Fibroblast of skin of right quadriceps (primary cell): ENCODE measurements around the gene MCTP1.

Experiments used
- DNase-seq: peaks from one replicate; pipeline ENCODE4 v3.0.0-alpha.2; 2013

The MCTP1 gene

DNA sequence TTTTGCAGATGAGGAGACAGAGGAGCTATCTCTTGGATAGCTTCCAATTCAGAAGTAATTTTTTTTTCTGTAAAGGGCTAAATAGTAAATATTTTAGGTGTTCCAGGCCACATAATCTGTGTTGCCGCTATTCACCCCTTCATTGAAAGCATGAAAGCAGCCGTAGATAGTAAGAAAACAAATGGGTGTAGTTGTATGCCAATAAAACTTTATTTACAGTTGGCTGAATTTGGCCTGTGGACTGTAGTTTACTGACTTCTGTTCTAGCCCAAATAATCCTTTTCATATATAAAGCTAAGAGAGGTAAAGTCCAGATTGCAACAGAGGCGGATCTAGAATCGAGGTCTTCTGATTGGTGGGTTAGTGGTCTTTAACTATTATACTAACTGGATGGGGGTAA, 537.5 kb downstream of the MCTP1 start:
- no peak for DNase-seq

DNA sequence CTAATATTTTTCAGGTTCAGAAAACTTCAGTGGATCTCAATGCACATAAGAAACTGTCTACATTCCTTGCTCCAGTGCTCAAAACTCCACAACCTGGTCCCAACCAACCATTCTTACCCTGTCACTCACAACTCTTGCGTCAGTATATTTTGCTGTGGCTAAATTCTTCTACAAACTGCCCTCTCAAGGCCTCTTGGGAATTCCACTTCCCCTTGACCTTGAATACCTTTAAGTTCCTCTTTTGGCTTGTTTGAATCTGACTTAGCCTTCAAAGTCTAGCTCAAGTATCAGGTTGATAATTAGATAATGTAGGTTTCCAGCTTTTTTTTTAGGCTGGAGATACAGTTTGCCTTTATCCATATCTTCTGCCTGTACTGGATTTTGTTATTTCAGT, 538.2 kb downstream of the MCTP1 start:
- peak; percentile 9 for DNase-seq

DNA sequence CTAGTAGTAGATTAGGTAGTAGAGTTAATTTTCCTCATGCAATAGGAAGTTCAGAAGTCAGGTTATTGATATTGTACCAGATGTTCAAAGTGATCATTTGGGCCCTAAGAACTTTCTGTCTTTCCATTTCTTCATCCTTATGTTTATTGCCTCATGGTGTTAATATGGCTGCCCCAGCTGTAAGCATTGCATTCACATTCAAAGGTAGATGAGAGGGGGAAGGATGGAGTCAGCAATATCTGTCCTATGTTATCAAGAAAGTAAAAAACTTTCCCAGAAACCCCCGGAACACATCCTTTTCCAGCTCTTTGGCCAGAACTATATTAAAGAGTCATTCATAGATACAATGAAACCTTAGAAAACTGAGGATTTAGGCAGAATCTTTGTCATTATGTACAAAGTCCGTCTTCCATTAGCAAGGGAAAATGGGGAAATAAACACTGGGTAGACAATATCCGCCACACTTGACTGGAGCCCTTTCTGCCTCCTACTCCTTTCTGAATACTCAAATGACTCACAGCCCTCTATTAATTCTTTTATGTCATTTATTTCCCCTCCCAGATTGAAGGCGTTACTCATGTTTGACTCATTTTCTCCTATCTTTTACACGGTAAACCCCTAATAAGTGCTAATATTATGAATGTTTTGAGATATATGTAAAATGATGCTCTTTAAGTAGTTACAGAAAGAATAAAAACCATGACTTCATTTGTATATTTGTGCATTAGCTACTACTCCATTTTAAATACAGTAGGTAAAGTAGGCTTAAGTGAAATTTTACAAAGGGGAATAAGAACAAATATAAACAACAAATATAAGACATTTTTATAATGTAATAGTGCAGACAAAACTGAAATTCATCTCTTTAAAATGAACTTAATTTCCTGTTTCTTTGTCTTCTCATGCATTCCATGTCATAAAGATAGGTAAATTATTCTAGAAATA, 538.8 kb downstream of the MCTP1 start:
- DNase-seq = peak; percentile 13

DNA sequence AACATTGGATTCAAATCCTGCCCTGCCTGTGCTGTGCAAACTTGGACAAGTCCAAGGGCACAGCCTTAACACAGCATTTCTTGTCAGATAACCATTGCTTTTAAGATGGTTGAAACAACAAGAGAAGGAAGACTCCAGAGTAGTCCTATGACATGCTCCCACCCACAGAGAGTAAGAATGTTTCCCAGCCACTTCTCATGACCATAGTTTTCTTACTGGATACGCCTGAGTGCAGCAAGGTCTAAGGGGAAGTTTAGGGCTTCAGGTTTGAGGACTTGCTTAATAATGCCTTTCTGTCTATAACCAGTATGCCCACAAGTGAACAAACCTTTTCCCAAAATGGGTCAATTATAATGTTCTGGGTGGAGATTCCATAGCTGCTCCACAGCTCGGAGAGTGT, 540.0 kb downstream of the MCTP1 start:
- no peak for DNase-seq

DNA sequence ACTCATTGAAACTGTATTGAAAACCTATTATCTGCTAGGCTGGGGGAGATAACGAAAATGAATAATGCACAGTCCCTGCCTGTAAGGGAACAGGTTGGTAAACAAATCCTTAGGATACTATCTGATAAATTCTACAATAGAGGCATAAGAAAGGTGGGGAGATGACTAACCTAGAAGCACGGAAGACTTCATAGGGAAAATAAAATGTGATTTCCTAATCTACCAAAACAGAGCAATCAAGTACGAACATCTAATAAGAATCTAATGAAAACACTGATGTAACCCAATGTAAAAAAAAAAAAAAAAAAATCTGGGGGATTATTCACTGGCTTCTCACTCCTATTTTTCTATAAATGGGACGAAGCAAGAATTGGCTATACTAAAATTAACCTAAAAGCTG, 542.0 kb downstream of the MCTP1 start:
- DNase-seq = no peak

GRCh38 chr5:94740286-94740685, 544.6 kb downstream of the MCTP1 start:
- no peak for DNase-seq

GRCh38 chr5:94736498-94736897, 548.4 kb downstream of the MCTP1 start:
- DNase-seq = no peak

- DNase-seq = no peak
These were observed 553.4 kb downstream of the MCTP1 start for GRCh38 chr5:94731471-94731870.

DNA sequence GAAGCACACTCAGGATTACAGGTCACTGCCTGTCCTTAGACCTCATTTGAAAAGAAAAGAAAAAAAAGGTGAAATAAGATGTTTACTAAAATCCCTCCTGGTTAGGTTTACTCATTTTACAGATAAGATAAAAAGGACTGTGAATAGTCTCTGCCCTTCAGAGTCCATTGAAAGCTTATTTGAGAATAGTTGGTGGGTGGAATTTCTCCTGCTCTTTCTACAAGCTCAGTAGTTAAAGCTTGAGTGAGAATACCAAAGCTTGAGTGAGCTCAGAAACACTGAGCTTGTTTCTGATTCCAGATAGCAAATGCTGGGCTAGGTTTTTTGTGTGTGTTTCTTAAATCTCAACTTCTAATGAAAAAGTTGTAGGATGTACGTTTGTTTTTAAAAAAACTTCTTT, 559.8 kb downstream of the MCTP1 start:
- no peak for DNase-seq

DNA sequence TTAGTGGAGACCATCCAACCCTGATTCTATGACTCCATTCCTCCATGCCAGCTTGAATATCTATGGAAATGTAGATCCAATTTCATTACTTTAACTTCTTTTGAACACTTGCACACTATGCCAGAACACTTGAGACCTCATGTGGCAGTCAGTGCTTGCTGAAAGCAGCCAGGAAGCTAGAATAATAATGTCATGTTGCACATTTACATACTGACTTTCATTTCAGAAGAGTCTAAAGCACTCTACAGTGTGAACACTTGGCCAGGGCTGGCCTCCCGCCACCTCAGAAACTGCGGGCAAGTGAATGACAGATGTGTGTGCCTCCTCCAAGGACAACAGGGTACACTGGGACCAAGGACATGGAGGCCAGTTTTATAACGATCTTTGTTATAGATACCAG, 569.1 kb downstream of the MCTP1 start:
- no peak for DNase-seq

GRCh38 chr5:94711785-94712184, 573.1 kb downstream of the MCTP1 start:
- no peak for DNase-seq

DNA sequence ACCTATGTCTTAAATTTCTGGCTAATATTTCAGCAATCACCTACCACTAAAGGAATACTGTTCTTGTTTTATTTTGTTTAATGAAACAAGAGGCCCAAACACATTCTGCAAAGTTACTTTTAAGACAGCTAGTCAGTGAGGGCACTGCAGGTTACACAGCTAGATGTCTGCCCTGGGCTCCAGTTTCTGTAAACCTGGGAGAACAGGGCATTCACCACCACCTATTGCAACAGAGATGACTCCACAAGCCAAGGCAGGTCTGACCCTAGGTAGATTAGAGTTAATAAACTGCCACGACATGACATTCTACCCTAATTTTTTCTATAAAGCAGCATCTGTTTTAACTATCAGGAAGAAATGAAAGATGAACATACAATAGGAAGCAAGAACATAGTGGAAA, 575.6 kb downstream of the MCTP1 start:
- no peak for DNase-seq

DNA sequence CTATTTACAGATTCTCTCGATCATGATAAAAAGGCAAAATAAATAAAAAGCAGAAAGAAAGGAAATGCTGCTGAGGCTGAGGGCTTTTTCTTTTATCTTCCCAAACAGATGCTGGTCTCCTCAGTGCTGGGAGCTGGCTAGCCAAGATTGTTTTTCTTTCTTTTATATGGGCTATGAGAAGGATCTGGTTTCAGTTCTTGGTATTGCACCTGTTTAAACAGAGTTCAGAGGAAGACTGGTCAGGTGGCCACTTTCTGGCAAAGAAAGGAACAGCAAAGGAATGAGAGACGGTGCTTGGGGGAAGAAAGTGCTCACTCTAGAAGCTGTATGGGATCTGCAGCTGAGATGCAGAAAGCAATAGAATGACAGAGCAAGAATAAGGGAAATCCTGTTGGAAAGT, 577.5 kb downstream of the MCTP1 start:
- no peak for DNase-seq

- peak; percentile 24 for DNase-seq
These were observed 579.5 kb downstream of the MCTP1 start for GRCh38 chr5:94705427-94705826.

GRCh38 chr5:94702729-94703128, 582.2 kb downstream of the MCTP1 start:
- no peak for DNase-seq

- DNase-seq = no peak
These were observed 584.3 kb downstream of the MCTP1 start for GRCh38 chr5:94700592-94700991.

- DNase-seq = no peak
These were observed 585.3 kb downstream of the MCTP1 start for GRCh38 chr5:94699562-94699961.

DNA sequence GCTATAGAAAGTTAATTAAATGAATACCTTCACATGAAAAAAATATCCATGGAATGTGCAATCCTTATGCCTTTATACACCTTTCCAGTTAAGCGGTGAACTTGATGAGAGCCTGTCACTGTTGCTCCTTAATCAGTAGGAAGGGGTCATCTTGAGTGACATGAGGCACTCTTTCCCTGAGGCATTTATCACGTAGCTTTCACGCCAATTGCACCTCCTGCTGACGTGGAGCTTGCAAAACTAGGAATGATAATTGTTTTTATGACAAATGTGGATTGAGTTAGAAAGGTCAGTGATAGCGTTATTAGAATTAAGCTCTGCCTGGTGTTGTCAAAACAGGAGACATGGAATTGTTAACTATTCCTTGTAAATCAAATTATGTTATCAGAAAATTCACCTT, 586.7 kb downstream of the MCTP1 start:
- DNase-seq = no peak

GRCh38 chr5:94694671-94695070, 590.2 kb downstream of the MCTP1 start:
- DNase-seq = peak; percentile 19

DNA sequence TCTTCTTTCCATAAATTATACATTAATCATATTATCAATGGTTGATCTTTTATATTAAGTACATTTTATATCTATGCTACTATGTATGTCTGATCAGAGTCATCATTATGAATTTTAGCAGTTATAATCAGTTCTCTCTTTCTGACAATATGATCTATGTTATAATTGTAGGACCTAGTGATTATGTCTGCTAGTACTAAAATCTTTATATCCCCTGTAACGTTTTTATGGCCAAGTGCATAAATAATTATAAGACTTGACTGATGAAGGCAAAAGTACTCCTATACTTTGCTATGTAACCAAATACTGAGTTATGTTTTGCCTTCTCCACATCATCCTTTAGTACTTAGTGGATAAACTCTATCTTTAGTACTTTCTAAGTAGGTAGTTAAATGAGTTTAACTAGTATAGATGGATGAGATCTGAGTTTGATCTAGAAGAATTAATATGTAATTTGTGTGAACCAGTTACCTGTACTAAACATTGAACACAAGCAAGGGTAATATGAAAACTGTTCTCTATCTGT, 591.0 kb downstream of the MCTP1 start:
- no peak for DNase-seq

DNA sequence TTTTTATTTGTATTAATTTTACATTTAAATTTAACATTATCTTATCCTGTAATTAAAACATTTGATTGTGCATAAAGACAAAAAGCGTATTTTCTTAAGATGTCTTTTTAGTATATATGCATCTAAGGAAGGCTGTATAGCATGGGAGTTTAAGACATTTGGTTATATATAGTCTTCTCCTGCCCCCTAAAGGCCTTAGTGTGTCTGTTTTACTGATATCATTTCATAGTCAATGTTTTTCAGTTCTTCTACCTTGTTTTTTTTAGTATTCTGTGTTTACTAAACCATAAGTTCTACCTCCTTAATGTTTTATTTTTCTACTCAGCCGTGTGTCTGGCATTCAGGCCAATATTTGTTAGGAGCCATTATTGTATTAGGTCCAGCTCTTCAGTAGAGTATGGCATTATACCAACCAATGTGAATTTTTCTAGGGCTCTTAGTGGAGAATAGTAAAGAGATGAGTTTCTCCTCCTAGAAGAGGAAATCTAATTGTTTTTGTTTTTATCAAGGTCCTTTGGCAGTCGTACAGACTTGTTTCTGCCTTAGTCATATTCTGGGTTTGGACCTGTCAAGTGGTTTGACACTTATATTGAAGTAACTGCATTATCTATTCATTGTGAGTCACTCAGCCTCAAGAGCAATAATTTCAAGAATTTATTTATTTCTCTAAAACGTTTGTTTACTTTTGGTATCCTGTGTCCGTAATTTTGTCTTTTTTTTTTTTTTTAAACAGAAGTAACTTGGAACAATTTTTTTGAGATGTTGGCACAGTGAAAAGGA, 591.7 kb downstream of the MCTP1 start:
- peak; percentile 86 for DNase-seq

GRCh38 chr5:94692581-94692980, 592.3 kb downstream of the MCTP1 start:
- DNase-seq = no peak

- DNase-seq = peak; percentile 26
These were observed 592.9 kb downstream of the MCTP1 start for GRCh38 chr5:94691949-94692348.

DNA sequence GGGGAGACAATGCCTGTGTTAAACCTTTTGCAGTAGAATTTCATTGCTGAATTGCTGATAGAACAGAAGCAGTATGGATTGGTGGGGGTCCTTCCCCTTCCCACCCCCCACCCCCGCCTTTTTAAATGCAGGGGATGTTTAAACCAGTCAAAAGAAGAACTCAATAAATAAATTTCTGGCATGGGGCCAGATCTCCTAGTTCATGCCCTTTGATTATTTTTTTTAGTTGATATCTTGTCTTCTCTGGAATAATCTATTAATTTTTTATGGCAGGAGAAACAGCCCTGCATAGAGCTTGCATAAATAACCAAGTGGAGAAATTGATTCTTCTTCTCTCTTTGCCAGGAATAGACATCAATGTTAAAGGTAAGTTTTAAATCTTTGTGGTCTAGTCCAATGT, 593.6 kb downstream of the MCTP1 start:
- no peak for DNase-seq
